HepG2 (cell line): Measurements from ENCODE around the gene BLVRB. TPM values are rescaled to one million over a fixed set of nuclear protein-coding genes. Genes with fewer than 3 reads are reported as not detected.

Experiments used
- AHR ChIP-seq: IDR thresholded peaks from 2 replicates; pipeline ENCODE4 v1.6.1; 2018; ENCODE audit warnings: missing genetic modification reagents, missing compliant biosample characterization
- HNRNPLL ChIP-seq: fragments of 200-400 bp; formaldehyde crosslinking; IDR thresholded peaks from 2 replicates; pipeline ENCODE4 v1.6.1; 2017; ENCODE audit warnings: mild to moderate bottlenecking, low read depth, low read length; ENCODE audit not compliant: poor library complexity, severe bottlenecking
- JDP2 ChIP-seq: sonication (generic); formaldehyde crosslinking; IDR thresholded peaks from 2 replicates; pipeline ENCODE4 v1.8.1; 2022; ENCODE audit warnings: missing genetic modification reagents, borderline replicate concordance
- KDM3A ChIP-seq: IDR thresholded peaks from 2 replicates; pipeline ENCODE4 v1.6.1; 2018; ENCODE audit warnings: low read depth, missing compliant biosample characterization
- MEIS2 ChIP-seq: sonication (generic); formaldehyde crosslinking; IDR thresholded peaks from 2 replicates; pipeline ENCODE4 v1.9.0; 2021; ENCODE audit warnings: mild to moderate bottlenecking, missing genetic modification reagents
- MYC ChIP-seq: sonication (generic); formaldehyde crosslinking; IDR thresholded peaks from 2 replicates; pipeline ENCODE4 v1.9.0; 2021; ENCODE audit warnings: missing genetic modification reagents, borderline replicate concordance
- NFE2L2 ChIP-seq: fragments of 150-350 bp; IDR thresholded peaks from 2 replicates; pipeline ENCODE4 v1.6.1; 2014; ENCODE audit warnings: low read length
- NRL ChIP-seq: sonication (generic); formaldehyde crosslinking; IDR thresholded peaks from 2 replicates; pipeline ENCODE4 v1.5.0; 2020; ENCODE audit warnings: missing genetic modification reagents, mild to moderate bottlenecking, moderate library complexity, borderline replicate concordance
- PHF20 ChIP-seq: sonication (generic); formaldehyde crosslinking; IDR thresholded peaks from 2 replicates; pipeline ENCODE4 v1.5.0; 2020; ENCODE audit warnings: mild to moderate bottlenecking, missing genetic modification reagents
- RXRA ChIP-seq: sonication (generic); formaldehyde crosslinking; IDR thresholded peaks from 2 replicates; pipeline ENCODE4 v1.5.1; 2020; ENCODE audit warnings: missing genetic modification reagents
- TCF7 ChIP-seq: sonication (generic); IDR thresholded peaks from 2 replicates; pipeline ENCODE4 v1.6.1; 2016; ENCODE audit warnings: antibody characterized with exemption, low read depth
- ZC3H4 ChIP-seq: sonication (generic); formaldehyde crosslinking; IDR thresholded peaks from 2 replicates; pipeline ENCODE4 v1.4.0; 2020; ENCODE audit warnings: missing genetic modification reagents, borderline replicate concordance
- ZFP1 ChIP-seq: IDR thresholded peaks from 2 replicates; pipeline ENCODE4 v1.6.1; 2016
- ZNF138 ChIP-seq: sonication (generic); formaldehyde crosslinking; IDR thresholded peaks from 2 replicates; pipeline ENCODE4 v1.5.0; 2020; ENCODE audit warnings: mild to moderate bottlenecking, low read depth, missing genetic modification reagents
- ZNF34 ChIP-seq: sonication (generic); formaldehyde crosslinking; IDR thresholded peaks from 2 replicates; pipeline ENCODE4 v1.4.0; 2020; ENCODE audit warnings: mild to moderate bottlenecking, missing genetic modification reagents, borderline replicate concordance
- ZNF343 ChIP-seq: sonication (generic); formaldehyde crosslinking; IDR thresholded peaks from 2 replicates; pipeline ENCODE4 v1.4.0; 2020; ENCODE audit warnings: mild to moderate bottlenecking, missing genetic modification reagents
- ZNF501 ChIP-seq: sonication (generic); formaldehyde crosslinking; IDR thresholded peaks from 2 replicates; pipeline ENCODE4 v1.5.1; 2020; ENCODE audit warnings: mild to moderate bottlenecking, moderate library complexity, missing genetic modification reagents
- ZNF792 ChIP-seq: IDR thresholded peaks from 2 replicates; pipeline ENCODE4 v1.6.1; 2016
- ZSCAN25 ChIP-seq: sonication (generic); formaldehyde crosslinking; IDR thresholded peaks from 2 replicates; pipeline ENCODE4 v1.8.0; 2022; ENCODE audit warnings: mild to moderate bottlenecking, missing genetic modification reagents
- ZSCAN29 ChIP-seq: sonication (generic); formaldehyde crosslinking; conservative IDR thresholded peaks from 2 replicates; pipeline ENCODE4 v1.4.0; 2020; ENCODE audit warnings: mild to moderate bottlenecking, missing genetic modification reagents
- ZSCAN30 ChIP-seq: sonication (generic); formaldehyde crosslinking; IDR thresholded peaks from 2 replicates; pipeline ENCODE4 v1.5.0; 2020; ENCODE audit warnings: mild to moderate bottlenecking, missing genetic modification reagents
- polyA plus RNA-seq, 8 experiments: library from polyadenylated mRNA; depleted of rRNA in 3 of 8; stranded (reverse) in 7 of 8; unstranded in 1 of 8; fragments of >200 nt; fragmentation: Illumina TruSeq in 4 of 8; extraction: Trizol in 4 of 8; gene quantifications; 2 replicates each; pipeline versions ENCODE4 v1.2.1 to v1.2.3, GENCODE V29; 2011 to 2016; ENCODE audit warnings: low read depth in 4 of 8, missing spikeins in 1 of 8, mixed read lengths in 1 of 8; ENCODE audit not compliant: insufficient read depth in 1 of 8
- total RNA-seq, 5 experiments: library from RNA; depleted of rRNA; stranded (reverse); fragments of >200 nt; fragmentation: Illumina TruSeq; extraction: Trizol; gene quantifications; 2 replicates each; pipeline ENCODE4 v1.2.3, GENCODE V29; 2016; ENCODE audit warnings: low read depth in 1 of 5
- TF ChIP-seq, protein P1 (sequence below): IDR thresholded peaks from 2 replicates; pipeline ENCODE4 v1.6.1; 2016; ENCODE audit warnings: control low read depth
- TF ChIP-seq, protein P2 (sequence below): sonication (generic); formaldehyde crosslinking; IDR thresholded peaks from 2 replicates; pipeline ENCODE4 v1.4.0; 2020; ENCODE audit warnings: mild to moderate bottlenecking, missing genetic modification reagents
- TF ChIP-seq, protein P3 (sequence below): sonication (generic); formaldehyde crosslinking; IDR thresholded peaks from 2 replicates; pipeline ENCODE4 v1.9.0; 2022; ENCODE audit warnings: low read depth, missing genetic modification reagents
- TF ChIP-seq, protein P4 (sequence below): sonication (generic); formaldehyde crosslinking; IDR thresholded peaks from 2 replicates; pipeline ENCODE4 v1.4.0; 2020; ENCODE audit warnings: missing genetic modification reagents, borderline replicate concordance
- TF ChIP-seq, protein P5 (sequence below): sonication (generic); formaldehyde crosslinking; IDR thresholded peaks from 2 replicates; pipeline ENCODE4 v1.9.0; 2021; ENCODE audit warnings: missing genetic modification reagents, borderline replicate concordance

BLVRB gene
- total and polyA plus RNA-seq, 2 of the 13 experiments (the other 11 are each of a cell fraction or from before 2014, with no cell fraction given): 25.9 to 51.4 TPM

DNA sequence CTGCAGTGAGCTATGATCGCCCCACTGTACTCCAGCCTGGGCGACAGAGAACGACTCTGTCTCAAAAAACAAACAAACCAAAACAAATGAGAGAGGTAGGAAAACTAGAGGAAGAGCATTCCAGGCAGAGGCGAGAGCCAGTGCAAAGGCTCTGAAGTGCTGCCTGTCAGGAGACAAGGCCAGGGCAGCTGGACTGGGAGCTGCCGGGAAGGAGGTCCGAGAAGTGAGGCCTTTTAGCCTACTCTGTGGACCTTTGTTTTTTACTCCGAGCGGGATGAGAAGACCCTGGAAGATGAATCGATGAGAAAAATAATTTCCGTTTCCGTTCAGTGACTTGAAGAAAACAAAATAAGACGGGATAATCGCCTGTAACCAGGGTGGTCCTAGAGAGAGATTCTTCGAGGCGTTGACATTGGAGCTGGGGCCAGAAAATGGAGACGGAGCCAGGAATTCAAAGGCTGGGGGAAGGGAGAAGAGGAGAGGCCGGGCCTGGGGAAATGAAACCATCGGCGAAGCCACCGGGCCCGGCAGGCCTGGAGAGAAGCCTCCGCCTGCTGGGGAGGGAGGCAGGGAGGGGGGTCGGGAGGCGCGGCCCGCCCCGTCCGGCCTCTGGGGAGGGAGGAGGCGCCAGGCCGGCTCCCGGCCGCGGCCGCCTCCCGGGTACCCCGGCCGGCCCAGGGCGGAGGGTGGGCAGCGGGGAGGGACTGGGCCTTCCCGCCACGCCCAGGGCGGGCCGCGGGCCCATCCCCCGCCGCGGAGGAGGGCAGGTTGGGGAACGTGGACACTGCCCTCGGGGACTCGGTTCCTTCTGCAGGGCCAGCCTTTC, 31.9 kb downstream of the BLVRB start (continued):
- TF ChIP-seq KDM3A (CRISPR knock-in tag) (0 out of 2 replicates have a peak, but pooled peaks have one; percentile 22), HNRNPLL (no peak), ZNF501 (CRISPR knock-in tag) (no peak; the same call in 1 of the 2 replicates), ZNF34 (CRISPR knock-in tag) (no peak), ZFP1 (CRISPR knock-in tag) (no peak), ZNF343 (CRISPR knock-in tag) (no peak), NRL (CRISPR knock-in tag) (no peak), ZSCAN25 (CRISPR knock-in tag) (no peak), MYC (CRISPR knock-in tag) (peak; percentile 51; the same call in 1 of the 2 replicates), ZSCAN29 (CRISPR knock-in tag) (no peak), PHF20 (CRISPR knock-in tag) (no peak), ZC3H4 (CRISPR knock-in tag) (no peak), ZNF138 (CRISPR knock-in tag) (no peak), TCF7 (no peak), ZNF792 (CRISPR knock-in tag) (peak; percentile 63; the same call in 1 of the 2 replicates), AHR (CRISPR knock-in tag) (no peak; the same call in 1 of the 2 replicates), RXRA (CRISPR knock-in tag) (0 out of 2 replicates have a peak, but pooled peaks have one; percentile 30), NFE2L2 (no peak), ZSCAN30 (CRISPR knock-in tag) (no peak), JDP2 (CRISPR knock-in tag) (no peak), MEIS2 (CRISPR knock-in tag) (no peak; the same call in 1 of the 2 replicates)
- TF ChIP-seq, protein P1, sequence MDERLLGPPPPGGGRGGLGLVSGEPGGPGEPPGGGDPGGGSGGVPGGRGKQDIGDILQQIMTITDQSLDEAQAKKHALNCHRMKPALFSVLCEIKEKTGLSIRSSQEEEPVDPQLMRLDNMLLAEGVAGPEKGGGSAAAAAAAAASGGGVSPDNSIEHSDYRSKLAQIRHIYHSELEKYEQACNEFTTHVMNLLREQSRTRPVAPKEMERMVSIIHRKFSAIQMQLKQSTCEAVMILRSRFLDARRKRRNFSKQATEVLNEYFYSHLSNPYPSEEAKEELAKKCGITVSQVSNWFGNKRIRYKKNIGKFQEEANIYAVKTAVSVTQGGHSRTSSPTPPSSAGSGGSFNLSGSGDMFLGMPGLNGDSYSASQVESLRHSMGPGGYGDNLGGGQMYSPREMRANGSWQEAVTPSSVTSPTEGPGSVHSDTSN (CRISPR knock-in tag): no peak
- TF ChIP-seq, protein P2, sequence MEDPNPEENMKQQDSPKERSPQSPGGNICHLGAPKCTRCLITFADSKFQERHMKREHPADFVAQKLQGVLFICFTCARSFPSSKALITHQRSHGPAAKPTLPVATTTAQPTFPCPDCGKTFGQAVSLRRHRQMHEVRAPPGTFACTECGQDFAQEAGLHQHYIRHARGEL: no peak
- TF ChIP-seq, protein P3, sequence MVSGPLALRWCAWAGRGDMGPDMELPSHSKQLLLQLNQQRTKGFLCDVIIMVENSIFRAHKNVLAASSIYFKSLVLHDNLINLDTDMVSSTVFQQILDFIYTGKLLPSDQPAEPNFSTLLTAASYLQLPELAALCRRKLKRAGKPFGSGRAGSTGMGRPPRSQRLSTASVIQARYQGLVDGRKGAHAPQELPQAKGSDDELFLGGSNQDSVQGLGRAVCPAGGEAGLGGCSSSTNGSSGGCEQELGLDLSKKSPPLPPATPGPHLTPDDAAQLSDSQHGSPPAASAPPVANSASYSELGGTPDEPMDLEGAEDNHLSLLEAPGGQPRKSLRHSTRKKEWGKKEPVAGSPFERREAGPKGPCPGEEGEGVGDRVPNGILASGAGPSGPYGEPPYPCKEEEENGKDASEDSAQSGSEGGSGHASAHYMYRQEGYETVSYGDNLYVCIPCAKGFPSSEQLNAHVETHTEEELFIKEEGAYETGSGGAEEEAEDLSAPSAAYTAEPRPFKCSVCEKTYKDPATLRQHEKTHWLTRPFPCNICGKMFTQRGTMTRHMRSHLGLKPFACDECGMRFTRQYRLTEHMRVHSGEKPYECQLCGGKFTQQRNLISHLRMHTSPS: no peak; the same call in 1 of the 2 replicates
- TF ChIP-seq, protein P4, sequence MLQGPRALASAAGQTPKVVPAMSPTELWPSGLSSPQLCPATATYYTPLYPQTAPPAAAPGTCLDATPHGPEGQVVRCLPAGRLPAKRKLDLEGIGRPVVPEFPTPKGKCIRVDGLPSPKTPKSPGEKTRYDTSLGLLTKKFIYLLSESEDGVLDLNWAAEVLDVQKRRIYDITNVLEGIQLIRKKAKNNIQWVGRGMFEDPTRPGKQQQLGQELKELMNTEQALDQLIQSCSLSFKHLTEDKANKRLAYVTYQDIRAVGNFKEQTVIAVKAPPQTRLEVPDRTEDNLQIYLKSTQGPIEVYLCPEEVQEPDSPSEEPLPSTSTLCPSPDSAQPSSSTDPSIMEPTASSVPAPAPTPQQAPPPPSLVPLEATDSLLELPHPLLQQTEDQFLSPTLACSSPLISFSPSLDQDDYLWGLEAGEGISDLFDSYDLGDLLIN: no peak
- TF ChIP-seq, protein P5, sequence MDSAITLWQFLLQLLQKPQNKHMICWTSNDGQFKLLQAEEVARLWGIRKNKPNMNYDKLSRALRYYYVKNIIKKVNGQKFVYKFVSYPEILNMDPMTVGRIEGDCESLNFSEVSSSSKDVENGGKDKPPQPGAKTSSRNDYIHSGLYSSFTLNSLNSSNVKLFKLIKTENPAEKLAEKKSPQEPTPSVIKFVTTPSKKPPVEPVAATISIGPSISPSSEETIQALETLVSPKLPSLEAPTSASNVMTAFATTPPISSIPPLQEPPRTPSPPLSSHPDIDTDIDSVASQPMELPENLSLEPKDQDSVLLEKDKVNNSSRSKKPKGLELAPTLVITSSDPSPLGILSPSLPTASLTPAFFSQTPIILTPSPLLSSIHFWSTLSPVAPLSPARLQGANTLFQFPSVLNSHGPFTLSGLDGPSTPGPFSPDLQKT (CRISPR knock-in tag): no peak
